HG02763 (cell line): Measurements from ENCODE around the gene MT2A.
"Not testable (repeated sequence)": the region's sequence is repeated elsewhere in the genome, so short reads cannot be mapped to it uniquely, and the experiment has no call there.

Experiments
- ATAC-seq: cut with Tn5 transposase; IDR thresholded peaks from one replicate; pipeline ENCODE4 v1.9.1; 2021; ENCODE audit warnings: mild to moderate bottlenecking, moderate library complexity; ENCODE audit not compliant: unreplicated experiment

Gene MT2A

DNA sequence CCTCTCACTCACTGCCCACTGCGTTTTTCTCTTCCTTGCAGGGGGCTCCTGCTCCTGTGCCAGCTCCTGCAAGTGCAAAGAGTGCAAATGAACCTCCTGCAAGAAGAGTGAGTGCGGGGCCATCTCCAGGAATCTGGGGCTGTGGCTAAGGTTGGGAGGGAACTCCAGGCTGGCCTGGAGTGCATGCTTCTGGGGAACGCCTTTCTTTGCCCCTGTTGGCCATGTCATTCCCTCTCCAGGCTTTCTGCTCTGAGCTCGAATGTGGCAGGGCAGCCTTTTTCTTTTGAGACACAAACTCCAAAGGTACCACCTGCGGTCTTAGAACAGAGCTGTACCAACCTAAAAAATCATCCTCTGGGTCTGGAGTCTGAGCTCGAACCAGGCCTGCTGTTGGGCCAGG, 9.8 kb downstream of the MT2A start:
- no peak for ATAC-seq

DNA sequence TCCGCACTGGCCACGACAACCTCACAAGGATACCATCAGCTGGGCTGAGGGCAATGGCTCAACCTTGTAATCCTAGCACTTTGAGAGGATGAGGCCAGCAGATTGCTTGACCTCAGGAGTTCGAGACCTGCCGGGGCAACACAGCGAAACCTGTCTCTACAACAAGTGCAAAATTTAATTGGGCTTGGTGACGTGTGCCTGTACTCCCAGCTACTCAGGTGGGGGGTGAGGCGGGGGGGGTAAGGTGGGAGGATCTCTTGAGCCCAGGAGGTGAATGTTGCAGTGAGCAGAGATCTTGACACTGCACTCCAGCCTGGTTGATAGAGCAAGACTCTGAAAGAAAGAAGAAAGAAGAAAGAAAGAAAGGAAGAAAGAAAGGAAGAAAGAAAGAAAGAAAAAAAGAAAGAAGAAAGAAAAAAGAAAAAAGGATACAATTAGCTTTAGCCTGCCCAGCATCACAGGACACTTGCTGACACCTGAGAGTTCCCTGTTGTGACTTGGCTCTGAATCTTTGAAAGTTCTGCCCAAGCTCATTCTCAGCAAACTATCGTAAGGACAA, 12.0 kb downstream of the MT2A start:
- ATAC-seq: no peak

DNA sequence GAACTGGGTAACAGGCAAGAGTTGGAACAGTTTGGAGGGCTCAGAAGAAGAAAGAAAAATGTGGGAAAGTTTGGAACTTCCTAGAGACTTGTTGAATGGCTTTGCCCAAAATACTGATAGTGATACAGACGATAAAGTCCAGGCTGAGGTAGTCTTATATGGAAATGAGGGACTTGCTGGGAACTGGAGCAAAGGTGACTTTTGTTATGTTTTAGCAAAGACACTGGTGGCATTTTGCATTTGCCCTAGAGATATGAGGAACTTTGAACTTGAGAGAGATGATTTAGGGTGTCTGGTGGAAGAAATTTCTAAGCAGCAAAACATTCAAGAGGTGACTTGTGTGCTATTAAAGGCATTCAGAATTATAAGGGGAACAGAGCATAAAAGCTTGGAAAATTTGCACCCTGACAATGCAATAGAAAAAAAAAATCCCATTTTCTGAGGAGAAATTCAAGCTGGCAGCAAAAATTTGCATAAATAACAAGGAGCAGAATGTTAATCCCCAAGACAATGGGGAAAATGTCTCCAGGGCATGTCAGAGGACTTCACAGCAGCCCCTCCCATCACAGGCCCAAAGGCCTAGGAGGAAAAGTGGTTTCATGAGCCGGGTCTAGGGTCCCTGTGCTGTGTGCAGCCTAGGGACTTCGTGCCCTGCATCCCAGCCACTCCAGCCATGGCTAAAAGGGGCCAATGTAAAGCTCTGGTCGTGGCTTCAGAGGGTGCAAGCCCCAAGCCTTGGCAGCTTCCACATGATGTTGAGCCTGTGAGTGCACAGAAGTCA, 13.5 kb downstream of the MT2A start:
- ATAC-seq: not testable (repeated sequence)

DNA sequence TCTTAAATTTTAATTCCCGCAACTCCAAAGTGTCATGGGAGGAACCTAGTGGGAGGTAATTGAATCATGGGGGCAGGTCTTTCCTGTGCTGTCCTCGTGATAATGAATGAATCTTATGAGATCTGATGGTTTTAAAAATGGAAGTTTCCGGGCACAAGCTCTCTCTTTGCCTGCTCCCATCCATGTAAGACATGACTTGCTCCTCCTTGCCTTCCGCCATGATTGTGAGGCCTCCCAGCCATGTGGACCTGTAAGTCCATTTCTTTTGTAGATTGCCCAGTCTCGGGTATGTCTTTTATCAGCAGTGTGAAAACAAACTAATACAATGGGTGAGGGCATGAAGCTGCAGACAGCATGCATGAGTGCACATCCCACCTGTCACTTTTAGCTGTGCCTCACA, 14.8 kb downstream of the MT2A start:
- ATAC-seq: not testable (repeated sequence)

- no peak for ATAC-seq
These were observed 15.3 kb downstream of the MT2A start for GRCh38 chr16:56623637-56624036.

GRCh38 chr16:56625140-56625942, 17.0 kb downstream of the MT2A start, which contains the start of gene MT1E:
Gene MT1E, plus strand, starts transcription at chr16:56625781. Its CDS starts 71 bp downstream, at chr16:56625852.
- ATAC-seq: no peak

GRCh38 chr16:56625943-56626654, 17.7 kb downstream of the MT2A start:
- ATAC-seq: no peak

- ATAC-seq: no peak
These were observed 18.3 kb downstream of the MT2A start for GRCh38 chr16:56626685-56627084.

GRCh38 chr16:56628486-56629350, 20.3 kb downstream of the MT2A start:
- ATAC-seq: no peak

GRCh38 chr16:56629531-56629930, 21.1 kb downstream of the MT2A start:
- no peak for ATAC-seq

GRCh38 chr16:56630134-56630533, 21.8 kb downstream of the MT2A start:
- ATAC-seq: peak; percentile 72

- ATAC-seq: no peak
These were observed 22.8 kb downstream of the MT2A start for GRCh38 chr16:56631197-56631596.

DNA sequence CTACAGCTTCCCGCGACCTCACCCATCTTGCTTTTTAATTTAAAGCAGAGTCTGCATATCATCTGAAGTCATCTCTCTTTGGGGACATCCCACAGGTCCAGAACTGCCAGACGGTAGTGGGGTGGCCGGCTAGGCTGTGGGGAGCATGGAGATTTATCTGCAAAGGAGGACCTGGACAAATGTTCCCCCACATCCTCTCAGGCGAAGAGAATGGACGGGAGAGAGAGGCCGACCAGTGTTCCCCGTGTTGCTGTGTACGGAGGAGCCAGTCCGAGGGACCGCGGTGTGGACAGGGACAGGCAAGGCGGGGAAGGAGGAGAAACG, 23.4 kb downstream of the MT2A start:
- no peak for ATAC-seq

DNA sequence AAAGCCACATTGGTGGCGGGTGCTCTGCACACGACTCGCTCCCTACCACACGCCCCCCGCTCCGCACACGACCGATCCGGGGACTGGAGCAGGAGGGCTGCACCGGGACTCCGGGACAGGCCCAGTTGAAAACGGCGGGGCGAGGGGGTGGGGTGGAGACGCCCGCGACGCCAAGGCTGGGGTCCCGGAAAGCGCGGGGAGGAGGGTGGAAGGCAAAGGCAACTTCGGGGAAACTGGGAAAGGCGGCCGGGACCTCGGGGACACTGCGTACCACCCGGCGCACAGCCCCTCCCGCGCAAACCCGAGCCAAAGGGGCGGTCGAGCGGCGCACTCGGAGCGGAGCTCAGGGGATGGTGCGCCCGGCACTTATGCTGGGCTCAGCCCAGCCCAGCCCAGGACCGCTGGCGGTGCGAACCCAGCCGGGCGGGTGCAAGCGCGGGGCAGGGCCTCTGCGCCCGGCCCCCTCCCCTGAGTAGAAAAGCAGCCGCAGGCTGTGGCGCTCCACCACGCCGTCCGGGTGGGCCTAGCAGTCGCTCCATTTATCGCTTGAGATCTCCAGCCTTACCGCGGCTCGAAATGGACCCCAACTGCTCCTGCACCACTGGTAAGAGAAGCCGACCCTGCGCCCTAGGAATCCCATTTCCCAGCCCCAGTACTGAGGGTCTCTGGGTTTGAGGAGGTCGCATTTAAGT, 23.9 kb downstream of the MT2A start, which contains the start of gene MT1M:
MT1M (plus strand) TSS at position 504 of the 692 bp plus-strand sequence; CDS start at position 577, 73 bp downstream.
- ATAC-seq: no peak

DNA sequence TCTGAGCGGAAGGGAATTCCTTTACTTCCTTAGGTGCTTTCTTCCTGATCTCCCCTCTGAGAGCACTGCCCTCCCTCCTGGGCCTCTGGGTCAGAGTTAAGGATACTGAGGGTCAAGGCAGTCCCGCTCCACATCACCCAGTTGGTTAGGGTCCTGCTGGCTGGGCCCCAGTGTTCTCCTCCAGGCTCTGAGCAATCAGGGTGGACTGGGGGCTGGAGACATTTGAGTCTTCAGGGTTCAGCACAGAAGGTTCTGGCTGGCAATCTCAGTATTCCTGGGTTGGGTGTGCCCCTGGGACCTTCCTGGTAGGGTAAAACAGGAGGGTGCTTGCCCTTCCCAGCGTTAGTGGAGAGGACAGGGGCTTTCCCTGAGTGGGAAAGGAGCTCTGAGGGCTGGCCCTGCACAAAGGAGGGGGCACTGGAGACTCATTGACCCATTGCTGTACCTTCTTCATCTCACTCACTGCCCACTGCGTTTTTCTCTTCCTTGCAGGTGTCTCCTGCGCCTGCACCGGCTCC, 24.5 kb downstream of the MT2A start:
- ATAC-seq: no peak

DNA sequence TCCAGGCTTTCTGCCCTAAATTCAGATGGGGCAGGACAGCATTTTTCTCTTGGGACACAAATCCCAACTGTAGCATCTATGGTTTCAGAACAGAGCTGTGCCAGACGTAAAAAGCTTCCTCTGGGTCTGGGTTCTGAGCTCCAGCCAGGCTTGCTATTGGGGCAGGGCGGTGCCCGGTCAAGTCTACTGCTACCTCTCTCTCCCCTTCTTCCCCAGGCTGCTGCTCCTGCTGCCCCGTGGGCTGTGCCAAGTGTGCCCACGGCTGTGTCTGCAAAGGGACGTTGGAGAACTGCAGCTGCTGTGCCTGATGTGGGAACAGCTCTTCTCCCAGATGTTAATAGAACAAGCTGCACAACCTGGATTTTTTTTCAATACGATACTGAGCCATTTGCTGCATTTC, 25.2 kb downstream of the MT2A start:
- ATAC-seq: no peak

- ATAC-seq: no peak
These were observed 26.5 kb downstream of the MT2A start for GRCh38 chr16:56634715-56635440.

GRCh38 chr16:56635441-56635967, 27.1 kb downstream of the MT2A start:
- no peak for ATAC-seq
